Type B pancreatic cell (in vitro differentiated cells): ENCODE measurements around the gene LAIR2. TPM values are rescaled to one million over a fixed set of nuclear protein-coding genes. Genes with fewer than 3 reads are reported as not detected.

Source experiments
- DNase-seq: peaks from one replicate; pipeline ENCODE4 v3.0.0; 2021; ENCODE audit warnings: mixed read lengths; ENCODE audit not compliant: unreplicated experiment; ENCODE audit errors: extremely low spot score
- H3K27ac Mint-ChIP-seq: 2 replicates; pipeline ENCODE4 v1.8.0; 2021; ENCODE audit warnings: mild to moderate bottlenecking, mixed read lengths
- H3K27me3 Mint-ChIP-seq: 2 replicates; pipeline ENCODE4 v1.8.0; 2021; ENCODE audit warnings: mixed read lengths
- H3K36me3 Mint-ChIP-seq: 2 replicates; pipeline ENCODE4 v1.8.0; 2021; ENCODE audit warnings: mixed read lengths
- H3K4me1 Mint-ChIP-seq: one replicate; pipeline ENCODE4 v1.8.0; 2021; ENCODE audit warnings: mixed read lengths; ENCODE audit not compliant: unreplicated experiment
- H3K4me3 Mint-ChIP-seq: 2 replicates; pipeline ENCODE4 v1.8.0; 2021; ENCODE audit warnings: mild to moderate bottlenecking, mixed read lengths
- H3K9me3 Mint-ChIP-seq: 2 replicates; pipeline ENCODE4 v1.8.0; 2021; ENCODE audit warnings: mixed read lengths
- total RNA-seq: library from RNA; stranded (reverse); gene quantifications from 2 replicates; pipeline ENCODE4 v1.2.1, GENCODE V29; 2021; ENCODE audit warnings: low replicate concordance
- TF ChIP-seq, protein P1 (sequence below): fragments of 200-600 bp; sonication (generic); conservative IDR thresholded peaks from 2 replicates; pipeline ENCODE4 v1.5.0; 2021; ENCODE audit warnings: antibody characterized with exemption, mild to moderate bottlenecking

LAIR2 gene
- total RNA-seq, 1 donor from 2014 or later, result not detected

DNA sequence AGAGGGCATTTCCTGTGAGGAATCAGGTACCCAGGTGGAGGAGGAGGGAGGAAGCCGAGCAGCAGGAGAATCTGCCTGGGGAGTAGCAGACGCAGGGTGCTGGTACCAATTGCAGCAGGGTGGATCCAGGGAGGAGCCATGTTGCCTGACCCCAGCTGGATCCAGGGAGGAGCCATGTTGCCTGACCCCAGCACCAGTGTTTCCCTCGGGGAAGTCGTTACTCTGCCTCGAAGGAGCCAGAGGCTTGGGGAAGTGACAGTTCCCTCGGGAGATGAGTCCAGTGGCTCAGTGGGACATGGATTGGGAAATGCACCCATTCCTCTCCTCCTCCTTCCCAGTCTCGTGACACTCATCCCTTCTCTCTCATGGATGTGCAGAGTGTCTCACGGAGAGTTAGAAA, 31.5 kb downstream of the LAIR2 start:
- TF ChIP-seq, protein P1, sequence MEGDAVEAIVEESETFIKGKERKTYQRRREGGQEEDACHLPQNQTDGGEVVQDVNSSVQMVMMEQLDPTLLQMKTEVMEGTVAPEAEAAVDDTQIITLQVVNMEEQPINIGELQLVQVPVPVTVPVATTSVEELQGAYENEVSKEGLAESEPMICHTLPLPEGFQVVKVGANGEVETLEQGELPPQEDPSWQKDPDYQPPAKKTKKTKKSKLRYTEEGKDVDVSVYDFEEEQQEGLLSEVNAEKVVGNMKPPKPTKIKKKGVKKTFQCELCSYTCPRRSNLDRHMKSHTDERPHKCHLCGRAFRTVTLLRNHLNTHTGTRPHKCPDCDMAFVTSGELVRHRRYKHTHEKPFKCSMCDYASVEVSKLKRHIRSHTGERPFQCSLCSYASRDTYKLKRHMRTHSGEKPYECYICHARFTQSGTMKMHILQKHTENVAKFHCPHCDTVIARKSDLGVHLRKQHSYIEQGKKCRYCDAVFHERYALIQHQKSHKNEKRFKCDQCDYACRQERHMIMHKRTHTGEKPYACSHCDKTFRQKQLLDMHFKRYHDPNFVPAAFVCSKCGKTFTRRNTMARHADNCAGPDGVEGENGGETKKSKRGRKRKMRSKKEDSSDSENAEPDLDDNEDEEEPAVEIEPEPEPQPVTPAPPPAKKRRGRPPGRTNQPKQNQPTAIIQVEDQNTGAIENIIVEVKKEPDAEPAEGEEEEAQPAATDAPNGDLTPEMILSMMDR, result no peak
- H3K27me3 Mint-ChIP-seq, result no peaks in the 10 kb centered on the region
- peaks cover 3% of the 10 kb centered on the region for H3K36me3 Mint-ChIP-seq
- H3K4me1 Mint-ChIP-seq, result no peaks in the 10 kb centered on the region
- DNase-seq, result no peak
- no peak overlapping the region for H3K27ac Mint-ChIP-seq
- H3K9me3 Mint-ChIP-seq, result peaks cover 10% of the 10 kb centered on the region
- no peak overlapping the region for H3K4me3 Mint-ChIP-seq

DNA sequence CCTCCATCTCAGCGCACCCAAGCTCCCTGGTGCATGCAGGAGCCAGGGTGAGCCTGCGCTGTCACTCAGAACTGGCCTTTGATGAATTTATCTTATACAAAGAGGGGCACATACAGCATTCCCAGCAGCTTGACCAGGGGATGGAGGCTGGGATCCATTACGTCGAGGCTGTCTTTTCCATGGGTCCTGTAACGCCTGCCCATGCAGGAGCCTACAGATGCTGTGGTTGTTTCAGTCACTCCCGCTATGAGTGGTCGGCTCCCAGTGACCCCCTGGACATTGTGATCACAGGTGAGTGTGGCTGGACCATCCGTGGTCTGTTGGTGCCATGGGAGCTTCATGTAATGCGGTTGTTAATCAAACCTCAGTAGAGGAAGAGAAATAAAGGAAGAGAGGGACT, 33.0 kb downstream of the LAIR2 start:
- H3K36me3 Mint-ChIP-seq, result peaks cover 3% of the 10 kb centered on the region
- no peak overlapping the region for H3K27ac Mint-ChIP-seq
- H3K9me3 Mint-ChIP-seq, result peaks cover 10% of the 10 kb centered on the region
- DNase-seq, result no peak
- TF ChIP-seq, protein P1, result no peak
- no peaks in the 10 kb centered on the region for H3K27me3 Mint-ChIP-seq
- no peaks in the 10 kb centered on the region for H3K4me1 Mint-ChIP-seq
- H3K4me3 Mint-ChIP-seq, result no peak overlapping the region

DNA sequence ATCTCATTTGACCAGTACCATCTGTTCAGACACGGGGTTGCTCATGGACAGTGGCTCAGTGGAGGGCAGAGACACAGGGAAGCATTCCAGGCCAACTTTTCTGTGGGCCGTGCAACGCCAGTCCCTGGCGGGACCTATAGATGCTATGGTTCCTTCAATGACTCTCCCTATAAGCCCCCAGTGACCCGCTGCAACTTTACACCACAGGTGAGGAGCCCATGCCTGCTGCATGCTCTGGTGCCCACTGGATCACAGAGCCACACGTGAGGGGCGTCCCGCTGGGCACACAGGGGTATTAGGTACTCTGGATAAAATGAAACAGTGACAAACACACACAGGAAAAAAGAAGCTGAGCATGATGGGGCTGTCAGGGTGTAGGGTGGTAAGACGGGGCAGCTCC, 34.3 kb downstream of the LAIR2 start:
- Mint-ChIP-seq H3K27ac (no peak overlapping the region), H3K4me1 (no peaks in the 10 kb centered on the region), H3K4me3 (no peak overlapping the region), H3K36me3 (peaks cover 3% of the 10 kb centered on the region), H3K9me3 (peaks cover 10% of the 10 kb centered on the region), H3K27me3 (no peaks in the 10 kb centered on the region)
- DNase-seq, result no peak
- TF ChIP-seq, protein P1, result no peak

DNA sequence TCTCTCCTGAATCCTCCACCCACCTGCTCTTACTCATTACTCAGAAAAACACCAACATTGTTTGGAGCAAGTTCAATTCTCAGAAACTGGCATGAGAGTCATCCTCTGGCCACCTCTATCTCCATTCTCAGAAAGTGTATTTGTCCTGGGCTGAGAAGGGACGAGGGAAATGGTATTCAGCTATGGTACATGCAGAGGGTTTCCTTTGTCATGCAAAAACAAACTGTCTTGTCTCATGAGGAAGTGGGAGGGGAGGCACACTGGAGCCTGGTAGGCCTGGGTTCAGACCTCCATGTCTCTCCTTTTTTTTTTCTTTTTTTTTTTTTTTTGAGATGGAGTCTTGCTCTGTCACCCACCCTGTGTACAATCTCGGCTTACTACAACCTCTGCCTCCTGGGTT, 39.1 kb downstream of the LAIR2 start:
- Mint-ChIP-seq H3K36me3 (peaks cover 3% of the 10 kb centered on the region), H3K4me1 (no peaks in the 10 kb centered on the region), H3K4me3 (no peak overlapping the region), H3K27me3 (no peaks in the 10 kb centered on the region), H3K9me3 (peaks cover 19% of the 10 kb centered on the region), H3K27ac (no peak overlapping the region)
- TF ChIP-seq, protein P1, result no peak
- no peak for DNase-seq

DNA sequence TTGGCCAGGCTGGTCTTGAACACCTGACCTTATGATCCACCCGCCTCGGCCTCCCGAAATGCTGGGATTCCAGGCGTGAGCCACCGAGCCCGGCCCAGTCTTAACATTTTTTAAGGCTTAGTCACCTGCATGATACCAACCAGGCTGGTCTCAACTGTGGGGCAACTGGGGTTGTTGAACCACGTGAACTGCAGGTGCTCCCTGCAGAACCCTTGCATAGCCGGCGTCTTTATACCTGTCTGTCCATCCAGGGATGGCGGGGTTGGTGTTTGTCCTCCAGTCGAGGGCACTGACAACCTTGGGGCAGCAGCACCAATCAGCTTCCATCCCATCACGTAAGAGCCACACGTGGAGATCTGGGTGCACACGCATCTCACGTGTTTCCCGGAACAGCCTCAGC, 46.2 kb downstream of the LAIR2 start:
- Mint-ChIP-seq H3K27ac (no peak overlapping the region), H3K27me3 (no peaks in the 10 kb centered on the region), H3K36me3 (no peaks in the 10 kb centered on the region)

More for the DNA sequence above, 46.2 kb downstream of the LAIR2 start:
- Mint-ChIP-seq H3K9me3 (peaks cover 15% of the 10 kb centered on the region), H3K4me1 (no peaks in the 10 kb centered on the region), H3K4me3 (no peak overlapping the region)
- TF ChIP-seq, protein P1, result no peak
- DNase-seq, result no peak
